Measurements from ENCODE around the gene ZNF32. TPM values are rescaled to one million over a fixed set of nuclear protein-coding genes. Genes with fewer than 3 reads are reported as not detected.

ZNF32 gene
- total RNA-seq, 1 experiment from 2014 or later = 9.8 TPM

- ChIA-PET POLR2A (ENCODE audit: unreplicated experiment) (no interaction called here), CTCF (no interaction called here)
- TF ChIP-seq CTCF (conservative IDR thresholded peaks at IDR 0.05) = no peak
- Histone ChIP-seq H3K79me2 (ENCODE audit: low read depth) (no peaks in the 10 kb centered on the region), H3K9me2 (ENCODE audit: insufficient read depth) (no peaks in the 10 kb centered on the region), H3K27me3 (ENCODE audit: insufficient read depth, low read depth) (peaks cover 38% of the 10 kb centered on the region), H3K4me1 (replicated peaks; ENCODE audit: insufficient read depth) (no peaks in the 10 kb centered on the region), H3K9me3 (ENCODE audit: insufficient read depth, low read depth) (no peaks in the 10 kb centered on the region), H4K20me1 (ENCODE audit: insufficient read depth) (no peaks in the 10 kb centered on the region), H3K4me3 (no peak overlapping the region), H3F3A (ENCODE audit: insufficient read depth, low read depth) (no peaks in the 10 kb centered on the region), H3K27ac (no peak overlapping the region), H3K36me3 (ENCODE audit: low read depth) (no peaks in the 10 kb centered on the region), H3K4me2 (no peak overlapping the region), H2AFZ (no peak overlapping the region)
- intact Hi-C loops (cut with micrococcal nuclease; ENCODE audit: unreplicated experiment) = no loop called here
- no TSS peak for BruUV-seq (replicated peaks)
- DNase-seq = no peak
These were observed 37.1 kb upstream of the ZNF32 start for GRCh38 chr10:43685744-43686143.

GRCh38 chr10:43684292-43684559 is 35.5 kb upstream of the ZNF32 start:
- Histone ChIP-seq H3K4me2 (no peak overlapping the region), H3F3A (ENCODE audit: insufficient read depth, low read depth) (no peaks in the 10 kb centered on the region), H3K4me1 (replicated peaks; ENCODE audit: insufficient read depth) (no peaks in the 10 kb centered on the region), H3K27me3 (ENCODE audit: insufficient read depth, low read depth) (peaks cover 38% of the 10 kb centered on the region), H2AFZ (no peak overlapping the region), H3K4me3 (no peak overlapping the region), H3K27ac (no peak overlapping the region), H4K20me1 (ENCODE audit: insufficient read depth) (no peaks in the 10 kb centered on the region), H3K9me2 (ENCODE audit: insufficient read depth) (no peaks in the 10 kb centered on the region), H3K9me3 (ENCODE audit: insufficient read depth, low read depth) (no peaks in the 10 kb centered on the region), H3K36me3 (ENCODE audit: low read depth) (no peaks in the 10 kb centered on the region), H3K79me2 (ENCODE audit: low read depth) (no peaks in the 10 kb centered on the region)
- intact Hi-C loops (cut with micrococcal nuclease; ENCODE audit: unreplicated experiment) = no loop called here
- POLR2A ChIA-PET (ENCODE audit: unreplicated experiment) = no interaction called here
- no TSS peak for BruUV-seq (replicated peaks)
- TF ChIP-seq CTCF (conservative IDR thresholded peaks at IDR 0.05) (no peak), EZH2 (IDR thresholded peaks at IDR 0.05; ENCODE audit: low read depth) (no peak)
- DNase-seq = no peak
- CTCF ChIA-PET = no interaction called here

- CTCF ChIA-PET = no interaction called here
- Histone ChIP-seq H3K79me2 (ENCODE audit: low read depth) (no peaks in the 10 kb centered on the region), H4K20me1 (ENCODE audit: insufficient read depth) (no peaks in the 10 kb centered on the region), H3K27me3 (ENCODE audit: insufficient read depth, low read depth) (peaks cover 42% of the 10 kb centered on the region), H2AFZ (no peak overlapping the region), H3F3A (ENCODE audit: insufficient read depth, low read depth) (no peaks in the 10 kb centered on the region), H3K4me2 (no peak overlapping the region), H3K9me2 (ENCODE audit: insufficient read depth) (no peaks in the 10 kb centered on the region), H3K4me3 (no peak overlapping the region), H3K9me3 (ENCODE audit: insufficient read depth, low read depth) (no peaks in the 10 kb centered on the region), H3K4me1 (replicated peaks; ENCODE audit: insufficient read depth) (no peaks in the 10 kb centered on the region), H3K27ac (no peak overlapping the region), H3K36me3 (ENCODE audit: low read depth) (no peaks in the 10 kb centered on the region)
- POLR2A ChIA-PET (ENCODE audit: unreplicated experiment) = no interaction called here
- DNase-seq = peak in 1 of 2 experiments; percentile 17
- intact Hi-C loops (cut with micrococcal nuclease; ENCODE audit: unreplicated experiment) = no loop called here
- no TSS peak for BruUV-seq (replicated peaks)
- TF ChIP-seq CTCF (conservative IDR thresholded peaks at IDR 0.05) (peak; percentile 56; the same call in 1 of the 2 replicates), EZH2 (IDR thresholded peaks at IDR 0.05; ENCODE audit: low read depth) (no peak)
These were observed 35.0 kb upstream of the ZNF32 start for GRCh38 chr10:43683451-43684291.

Measured in PC-9 (cell line).